PC-3 (cell line): ENCODE measurements around the gene LAMA2.

Source experiments
- CTCF ChIP-seq: fragments of 300-600 bp; sonication (generic); conservative IDR thresholded peaks from 2 replicates; pipeline ENCODE4 v1.5.1; 2017; ENCODE audit warnings: antibody characterized with exemption, low read depth, mild to moderate bottlenecking, low read length
- EZH2 ChIP-seq: fragments of 300-600 bp; sonication (generic); IDR thresholded peaks from one replicate; pipeline ENCODE4 v1.6.1; 2017; ENCODE audit warnings: antibody characterized with exemption, mild to moderate bottlenecking, low read length; ENCODE audit not compliant: unreplicated experiment
- EZH2phosphoT487 ChIP-seq: fragments of 300-600 bp; sonication (generic); IDR thresholded peaks from 2 replicates; pipeline ENCODE4 v1.6.1; 2018; ENCODE audit warnings: mild to moderate bottlenecking, antibody characterized with exemption, low read length, borderline replicate concordance

GRCh38 chr6:128847431-128848210 lies 35.3 kb upstream of the LAMA2 start:
- TF ChIP-seq EZH2: no peak
- TF ChIP-seq CTCF: no peak
- no peak for TF ChIP-seq EZH2phosphoT487
